Heart left ventricle (tissue), 13 donors: ENCODE measurements around the gene LRP1B.

Source experiments
- CTCF ChIP-seq, 12 donors: fragments of 200-600 bp; sonication (generic) in 4 of 12; IDR thresholded peaks; one replicate each; pipeline versions ENCODE4 v1.5.0 to v1.8.0; 2018 to 2022; ENCODE audit warnings: antibody characterized with exemption in 12 of 12, mild to moderate bottlenecking in 5 of 12
- POLR2A ChIP-seq, 2 donors: fragments of 450-650 bp; IDR thresholded peaks; one replicate each; pipeline ENCODE4 v1.6.1; 2017; ENCODE audit warnings: antibody characterized with exemption in 2 of 2, mild to moderate bottlenecking in 2 of 2, moderate library complexity in 2 of 2
- donor health status: ischemic (EF 13 %, LVEDD 7.1; RV severe dilation, severe dysfunction).
- donor health status: DM: no; HTN: yes; CAD: no.
- donor health status: DM: no; HTN: no; CAD: no.
- donor health status: ischemic (EF 25% LVEDD 6.9; RV normal size, moderate dysfunction).
- donor health status: ischemic (EF 25% LVEDD 5.7; RV mildly dilated, moderate dysfunction).
- donor health status: ischemic (EF 35%, LVEDD 5.7; RV mildly dilated, moderate dysfunction).
- donor health status: nonischemic (EF 11% LVEDD 7.7; RV severe dilation, severe dysfunction).
- donor health status: DM: yes; HTN: yes; CAD: no.
- donor health status: PGD.
- donor health status: ischemic (EF 29% LVEDD 5.4; RV normal size, mild dysfunction).
- donor health status: nonischemic (EF 23%, LVEDD 6.1; RV moderate dilation, normal function).

GRCh38 chr2:140356697-140357096 is 1774.1 kb downstream of the LRP1B start:
- TF ChIP-seq CTCF (IDR thresholded peaks at IDR 0.05) (no peak), POLR2A (IDR thresholded peaks at IDR 0.05) (no peak)
